Erythroblast (primary cell): ENCODE results near the gene GDPD1.
A peak's percentile ranks its signal among the peaks of the same experiment; 100 is the strongest.

Experiments
- DNase-seq, 2 experiments: peaks; one replicate each; lab custom pipeline; 2025; lab: John Stamatoyannopoulos, UW
- GATA1 ChIP-seq: IDR thresholded peaks from 2 replicates; pipeline ENCODE4 v1.6.1; 2011; ENCODE audit warnings: low read depth, mild to moderate bottlenecking, control low read depth, low read length, moderate library complexity
- POLR2A ChIP-seq: IDR thresholded peaks from 2 replicates; pipeline ENCODE4 v1.6.1; 2011; ENCODE audit warnings: mild to moderate bottlenecking, low read length

Gene GDPD1

GRCh38 chr17:59277031-59277430, 56.7 kb downstream of the GDPD1 start:
- no peak for DNase-seq
- TF ChIP-seq POLR2A (no peak), GATA1 (no peak)

GRCh38 chr17:59278406-59278805, 58.1 kb downstream of the GDPD1 start:
- TF ChIP-seq POLR2A (no peak), GATA1 (no peak)
- no peak for DNase-seq

- no peak for DNase-seq
Observed at GRCh38 chr17:59284317-59284716, 64.0 kb downstream of the GDPD1 start.

GRCh38 chr17:59287452-59287851, 67.1 kb downstream of the GDPD1 start:
- no peak for TF ChIP-seq GATA1
- peak in 1 of 2 experiments; percentile 44 for DNase-seq

More at GRCh38 chr17:59284317-59284716, 64.0 kb downstream of the GDPD1 start:
- TF ChIP-seq POLR2A (no peak), GATA1 (no peak)

GRCh38 chr17:59287891-59288290, 67.6 kb downstream of the GDPD1 start:
- TF ChIP-seq GATA1 (no peak), POLR2A (no peak)
- DNase-seq = no peak

- DNase-seq = peak in 1 of 2 experiments; percentile 54
- TF ChIP-seq POLR2A (no peak), GATA1 (no peak)
Observed at GRCh38 chr17:59289981-59290301, 69.6 kb downstream of the GDPD1 start.

- TF ChIP-seq POLR2A = peak; percentile 40
- peak; percentile 72 to 91 for DNase-seq
Observed at GRCh38 chr17:59290302-59290998, 70.1 kb downstream of the GDPD1 start.

- no peak for TF ChIP-seq POLR2A
- no peak for TF ChIP-seq GATA1
- no peak for DNase-seq
Observed at GRCh38 chr17:59292174-59292523, 71.8 kb downstream of the GDPD1 start.

GRCh38 chr17:59296190-59296589, 75.9 kb downstream of the GDPD1 start:
- DNase-seq = no peak
- TF ChIP-seq GATA1 (no peak), POLR2A (no peak)

- DNase-seq = no peak
Observed at GRCh38 chr17:59298521-59298920, 78.2 kb downstream of the GDPD1 start.

GRCh38 chr17:59299400-59300092, 79.2 kb downstream of the GDPD1 start:
- no peak for DNase-seq
- TF ChIP-seq POLR2A = no peak
- TF ChIP-seq GATA1 = no peak

More at GRCh38 chr17:59298521-59298920, 78.2 kb downstream of the GDPD1 start:
- TF ChIP-seq GATA1 = no peak

GRCh38 chr17:59300941-59301340, 80.6 kb downstream of the GDPD1 start:
- TF ChIP-seq GATA1 (no peak), POLR2A (no peak)
- no peak for DNase-seq

GRCh38 chr17:59304811-59305210, 84.5 kb downstream of the GDPD1 start:
- no peak for DNase-seq
- TF ChIP-seq GATA1 (no peak), POLR2A (no peak)

- TF ChIP-seq GATA1 (no peak), POLR2A (no peak)
- DNase-seq = no peak
Observed at GRCh38 chr17:59310263-59310920, 90.1 kb downstream of the GDPD1 start.
